Measurements from ENCODE around the gene LEMD2. TPM values are rescaled to one million over a fixed set of nuclear protein-coding genes. Genes with fewer than 3 reads are reported as not detected.

Gene LEMD2
- total RNA-seq, 4 donors from 2014 or later, result 57.3 to 159 (median 112) TPM

DNA sequence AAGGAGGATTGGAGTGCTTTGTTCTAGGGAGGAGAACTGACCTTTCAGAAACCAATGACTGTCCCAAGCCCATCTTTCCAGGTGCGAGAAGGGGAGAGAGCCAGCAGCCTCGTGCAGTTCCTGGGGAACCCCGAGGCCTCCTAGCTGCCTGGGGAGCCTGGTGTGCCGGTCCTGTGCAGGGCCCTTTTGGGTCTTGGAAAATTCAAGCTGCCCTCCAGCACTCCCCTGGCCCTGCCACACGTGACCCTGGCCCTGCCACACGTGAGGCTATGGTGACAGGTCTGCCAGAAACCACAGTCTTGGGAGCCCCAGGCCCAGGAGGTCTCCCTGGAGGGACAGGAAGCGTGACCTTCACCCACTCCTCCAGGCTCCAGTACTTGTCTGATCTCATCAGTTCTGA lies 57.9 kb downstream of the LEMD2 start:
- Histone ChIP-seq H3K27ac (no peak overlapping the region), H3K4me3 (no peak overlapping the region), H3K9me3 (no peaks in the 10 kb centered on the region), H3K4me1 (no peaks in the 10 kb centered on the region), H3K27me3 (no peaks in the 10 kb centered on the region), H3K36me3 (no peaks in the 10 kb centered on the region)
- in situ Hi-C loops (cut with MboI; ENCODE audit: low pct_ligation_motif_present in 1 of 4, low pct_unique_long_range_greater_than_20kb in 1 of 4, low sequenced_read_pairs in 3 of 4), result no loop called here
- TF ChIP-seq POLR2AphosphoS5 (IDR thresholded peaks at IDR 0.05) (no peak), POLR2A (IDR thresholded peaks at IDR 0.05) (no peak), EP300 (IDR thresholded peaks at IDR 0.05; ENCODE audit: low read depth) (no peak)
- TF ChIP-seq, protein P1, sequence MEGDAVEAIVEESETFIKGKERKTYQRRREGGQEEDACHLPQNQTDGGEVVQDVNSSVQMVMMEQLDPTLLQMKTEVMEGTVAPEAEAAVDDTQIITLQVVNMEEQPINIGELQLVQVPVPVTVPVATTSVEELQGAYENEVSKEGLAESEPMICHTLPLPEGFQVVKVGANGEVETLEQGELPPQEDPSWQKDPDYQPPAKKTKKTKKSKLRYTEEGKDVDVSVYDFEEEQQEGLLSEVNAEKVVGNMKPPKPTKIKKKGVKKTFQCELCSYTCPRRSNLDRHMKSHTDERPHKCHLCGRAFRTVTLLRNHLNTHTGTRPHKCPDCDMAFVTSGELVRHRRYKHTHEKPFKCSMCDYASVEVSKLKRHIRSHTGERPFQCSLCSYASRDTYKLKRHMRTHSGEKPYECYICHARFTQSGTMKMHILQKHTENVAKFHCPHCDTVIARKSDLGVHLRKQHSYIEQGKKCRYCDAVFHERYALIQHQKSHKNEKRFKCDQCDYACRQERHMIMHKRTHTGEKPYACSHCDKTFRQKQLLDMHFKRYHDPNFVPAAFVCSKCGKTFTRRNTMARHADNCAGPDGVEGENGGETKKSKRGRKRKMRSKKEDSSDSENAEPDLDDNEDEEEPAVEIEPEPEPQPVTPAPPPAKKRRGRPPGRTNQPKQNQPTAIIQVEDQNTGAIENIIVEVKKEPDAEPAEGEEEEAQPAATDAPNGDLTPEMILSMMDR (IDR thresholded peaks at IDR 0.05), result no peak
- WGBS, 2 donors (ENCODE audit: low coverage in 1 of 2), result 70% methylated on average over 7 of the region's 7 CpGs; no CpG with 5 or more reads in 1 of the 2 donors
- no peak for DNase-seq
- intact Hi-C loops (cut with DNase I; ENCODE audit: low total_unique reads), result no loop called here

DNA sequence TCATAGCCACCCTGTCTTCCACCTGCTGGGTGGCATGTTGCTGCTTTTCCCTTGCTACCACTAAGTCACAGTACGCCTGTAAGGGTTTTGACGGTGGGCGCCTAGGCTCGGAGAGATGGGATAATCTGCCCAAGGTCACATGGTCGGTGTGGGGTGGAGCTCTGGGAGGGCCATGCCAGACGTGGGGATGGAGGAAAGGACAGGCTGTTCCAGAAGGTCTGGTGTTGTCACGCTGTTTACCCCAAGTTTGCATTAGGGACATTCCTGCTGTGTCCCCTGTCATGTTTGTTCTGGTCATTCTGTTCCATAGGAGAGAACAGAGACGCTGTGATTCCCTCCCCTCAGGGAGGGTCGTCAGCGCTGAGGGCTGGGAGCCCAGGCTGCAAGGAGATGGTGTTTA lies 58.3 kb downstream of the LEMD2 start:
- H3K27me3 ChIP-seq, result no peaks in the 10 kb centered on the region
- no peak overlapping the region for H3K4me3 ChIP-seq
- TF ChIP-seq POLR2A (IDR thresholded peaks at IDR 0.05) (no peak), POLR2AphosphoS5 (IDR thresholded peaks at IDR 0.05) (no peak), EP300 (IDR thresholded peaks at IDR 0.05; ENCODE audit: low read depth) (no peak)
- no peak overlapping the region for H3K27ac ChIP-seq
- DNase-seq, result no peak
- intact Hi-C loops (cut with DNase I; ENCODE audit: low total_unique reads) (no loop called here), in situ Hi-C loops (cut with MboI; ENCODE audit: low pct_ligation_motif_present in 1 of 4, low pct_unique_long_range_greater_than_20kb in 1 of 4, low sequenced_read_pairs in 3 of 4) (no loop called here)
- H3K36me3 ChIP-seq, result no peaks in the 10 kb centered on the region
- H3K9me3 ChIP-seq, result no peaks in the 10 kb centered on the region
- no peaks in the 10 kb centered on the region for H3K4me1 ChIP-seq
- 75% methylated on average over 10 of the region's 10 CpGs; no CpG with 5 or more reads in 1 of the 2 donors for WGBS, 2 donors (ENCODE audit: low coverage in 1 of 2)

DNA sequence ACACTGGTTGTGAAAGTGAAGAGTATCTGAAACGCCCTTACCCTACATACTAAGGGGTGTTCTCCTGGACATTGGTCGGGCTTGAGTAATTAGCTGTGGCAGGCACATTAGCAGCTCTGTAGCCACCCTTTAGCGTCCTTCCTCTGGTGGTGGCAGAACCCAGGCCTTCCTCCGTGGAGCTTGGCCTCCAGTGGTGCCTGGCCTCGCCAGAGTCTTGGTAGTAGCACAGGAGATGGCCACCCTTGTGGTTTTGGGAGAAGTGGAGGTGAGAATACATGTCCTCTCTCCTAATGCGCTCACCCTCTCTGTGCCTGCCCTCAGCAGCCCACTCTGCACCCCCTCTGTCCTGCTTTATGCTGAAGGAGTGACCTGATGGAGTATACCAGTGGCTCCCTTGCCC lies 59.9 kb downstream of the LEMD2 start:
- no peaks in the 10 kb centered on the region for H3K36me3 ChIP-seq
- WGBS, 2 donors (ENCODE audit: low coverage in 1 of 2), result 94% methylated on average over 6 of the region's 6 CpGs; no CpG with 5 or more reads in 1 of the 2 donors
- intact Hi-C loops (cut with DNase I; ENCODE audit: low total_unique reads) (no loop called here), in situ Hi-C loops (cut with MboI; ENCODE audit: low pct_ligation_motif_present in 1 of 4, low pct_unique_long_range_greater_than_20kb in 1 of 4, low sequenced_read_pairs in 3 of 4) (no loop called here)
- H3K4me1 ChIP-seq, result no peaks in the 10 kb centered on the region
- no peaks in the 10 kb centered on the region for H3K27me3 ChIP-seq
- TF ChIP-seq POLR2AphosphoS5 (IDR thresholded peaks at IDR 0.05) (no peak), EP300 (IDR thresholded peaks at IDR 0.05; ENCODE audit: low read depth) (no peak), POLR2A (IDR thresholded peaks at IDR 0.05) (no peak)
- TF ChIP-seq, protein P1 (IDR thresholded peaks at IDR 0.05), result no peak
- H3K4me3 ChIP-seq, result no peak overlapping the region
- no peak overlapping the region for H3K27ac ChIP-seq
- H3K9me3 ChIP-seq, result no peaks in the 10 kb centered on the region
- no peak for DNase-seq

DNA sequence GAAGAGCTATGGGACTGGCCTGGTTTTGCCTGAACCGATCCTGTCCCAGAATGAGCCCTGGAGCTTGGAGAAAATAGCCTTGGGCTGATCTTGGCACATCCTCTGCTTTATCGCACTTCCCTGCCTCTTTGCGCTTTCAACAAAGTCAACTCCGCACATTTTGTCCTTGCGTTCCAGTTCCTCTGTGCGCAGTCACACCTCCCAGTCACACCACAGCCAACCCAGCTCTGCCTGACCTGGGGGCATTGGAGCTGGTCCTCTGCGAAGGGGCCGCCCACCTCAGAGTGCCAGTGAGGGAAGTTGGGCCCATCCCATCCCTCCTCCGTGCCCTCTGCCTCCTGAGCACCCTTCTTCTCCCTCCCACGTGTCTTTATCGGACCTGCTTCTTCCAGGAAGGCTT lies 60.5 kb downstream of the LEMD2 start:
- intact Hi-C loops (cut with DNase I; ENCODE audit: low total_unique reads) (no loop called here), in situ Hi-C loops (cut with MboI; ENCODE audit: low pct_ligation_motif_present in 1 of 4, low pct_unique_long_range_greater_than_20kb in 1 of 4, low sequenced_read_pairs in 3 of 4) (no loop called here)
- no peak overlapping the region for H3K27ac ChIP-seq
- H3K9me3 ChIP-seq, result no peaks in the 10 kb centered on the region
- no peaks in the 10 kb centered on the region for H3K27me3 ChIP-seq
- DNase-seq, result no peak
- H3K4me3 ChIP-seq, result no peak overlapping the region
- WGBS, 2 donors (ENCODE audit: low coverage in 1 of 2), result 94% methylated on average over 11 of the region's 11 CpGs; no CpG with 5 or more reads in 1 of the 2 donors
- no peaks in the 10 kb centered on the region for H3K4me1 ChIP-seq
- H3K36me3 ChIP-seq, result no peaks in the 10 kb centered on the region
- TF ChIP-seq EP300 (IDR thresholded peaks at IDR 0.05; ENCODE audit: low read depth), result no peak
- TF ChIP-seq, protein P1 (IDR thresholded peaks at IDR 0.05), result no peak
- no peak for TF ChIP-seq POLR2AphosphoS5 (IDR thresholded peaks at IDR 0.05)
- no peak for TF ChIP-seq POLR2A (IDR thresholded peaks at IDR 0.05)

DNA sequence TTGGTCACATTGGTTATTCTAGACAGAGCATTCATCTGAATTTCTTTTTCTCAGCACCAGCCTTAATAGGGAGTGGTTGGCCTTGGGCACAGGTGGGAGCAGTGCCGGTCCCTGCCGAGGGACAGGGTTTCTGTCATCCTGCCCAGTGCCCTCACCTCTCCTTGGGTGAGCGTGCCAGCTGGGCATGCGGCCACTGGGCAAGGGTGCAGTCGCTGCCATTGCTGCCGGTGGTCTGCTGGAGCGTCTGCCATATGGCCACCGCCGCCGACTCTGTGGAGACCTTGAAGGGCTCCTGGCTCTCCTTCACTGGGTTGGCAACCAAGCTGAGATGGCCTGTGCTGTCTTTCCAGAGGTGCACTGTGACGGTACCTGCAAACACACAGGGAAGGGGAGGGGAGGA lies 61.0 kb downstream of the LEMD2 start:
- Histone ChIP-seq H3K36me3 (no peaks in the 10 kb centered on the region), H3K27me3 (no peaks in the 10 kb centered on the region), H3K9me3 (no peaks in the 10 kb centered on the region), H3K4me3 (no peak overlapping the region), H3K27ac (no peak overlapping the region), H3K4me1 (no peaks in the 10 kb centered on the region)
- no peak for DNase-seq
- TF ChIP-seq POLR2AphosphoS5 (IDR thresholded peaks at IDR 0.05) (no peak), EP300 (IDR thresholded peaks at IDR 0.05; ENCODE audit: low read depth) (no peak), POLR2A (IDR thresholded peaks at IDR 0.05) (no peak)
- TF ChIP-seq, protein P1 (IDR thresholded peaks at IDR 0.05), result no peak
- 17 to 78% methylated on average over 1 to 5 of the region's 11 CpGs for WGBS, 2 donors (ENCODE audit: low coverage in 1 of 2)
- in situ Hi-C loops (cut with MboI; ENCODE audit: low pct_ligation_motif_present in 1 of 4, low pct_unique_long_range_greater_than_20kb in 1 of 4, low sequenced_read_pairs in 3 of 4), result no loop called here
- intact Hi-C loops (cut with DNase I; ENCODE audit: low total_unique reads), result no loop called here
